Measurements from ENCODE around the gene SCGB1A1.

The SCGB1A1 gene

DNA sequence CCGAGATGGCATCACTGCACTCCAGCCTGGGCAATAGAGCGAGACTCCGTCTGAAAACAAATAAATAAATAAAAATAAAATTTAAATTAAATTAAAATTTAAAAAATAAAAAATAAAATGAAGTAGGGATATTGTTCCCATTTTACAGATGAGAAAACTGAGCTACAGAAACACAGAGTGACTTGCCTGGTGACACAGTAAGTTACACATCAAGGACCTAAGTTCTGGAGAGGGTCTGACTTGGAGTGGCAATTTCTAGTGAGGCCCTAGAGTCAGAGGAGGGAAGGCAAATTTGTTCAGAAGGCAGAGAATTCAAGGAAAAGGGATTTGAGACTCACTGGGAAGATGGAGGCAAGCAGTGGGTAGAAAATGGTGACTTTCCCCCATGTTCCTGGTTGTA lies 2.0 kb downstream of the SCGB1A1 start:
- DNase-seq (ENCODE audit: low read depth in 3 of 3) = no peak

DNA sequence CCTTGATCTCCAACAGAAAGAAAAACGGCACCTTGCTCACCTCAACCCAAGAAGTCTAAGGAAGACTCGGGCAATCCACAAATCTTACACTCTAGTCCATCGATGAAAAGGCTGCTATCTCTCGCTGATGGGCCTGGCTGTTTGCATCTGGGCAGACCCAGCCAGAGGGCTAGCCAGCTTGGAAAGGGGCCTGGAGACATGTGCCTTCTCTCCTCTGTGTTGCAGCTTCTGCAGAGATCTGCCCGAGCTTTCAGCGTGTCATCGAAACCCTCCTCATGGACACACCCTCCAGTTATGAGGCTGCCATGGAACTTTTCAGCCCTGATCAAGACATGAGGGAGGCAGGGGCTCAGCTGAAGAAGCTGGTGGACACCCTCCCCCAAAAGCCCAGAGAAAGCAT lies 3.2 kb downstream of the SCGB1A1 start:
- DNase-seq (ENCODE audit: low read depth in 3 of 3) = no peak

DNA sequence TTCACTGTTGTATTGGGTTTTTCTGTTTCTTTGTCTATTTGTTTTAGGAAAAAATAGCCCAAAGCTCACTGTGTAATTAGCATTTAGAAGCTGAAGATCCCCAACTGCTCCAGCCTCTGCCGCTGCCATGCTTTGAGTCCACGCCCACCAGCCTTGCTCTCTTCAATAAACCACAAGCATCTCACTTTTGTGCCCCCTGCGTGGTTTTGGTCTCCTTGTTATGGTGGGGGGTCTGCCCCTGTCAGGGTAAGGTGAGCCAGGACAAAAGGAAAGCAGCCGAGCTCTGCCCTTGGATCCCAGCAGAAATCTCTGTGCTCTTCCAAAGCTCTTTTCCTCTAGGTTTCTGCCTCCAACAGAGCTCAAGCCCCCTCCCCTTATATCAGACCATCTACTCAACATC lies 4.2 kb downstream of the SCGB1A1 start:
- DNase-seq (ENCODE audit: low read depth in 3 of 3) = no peak

DNA sequence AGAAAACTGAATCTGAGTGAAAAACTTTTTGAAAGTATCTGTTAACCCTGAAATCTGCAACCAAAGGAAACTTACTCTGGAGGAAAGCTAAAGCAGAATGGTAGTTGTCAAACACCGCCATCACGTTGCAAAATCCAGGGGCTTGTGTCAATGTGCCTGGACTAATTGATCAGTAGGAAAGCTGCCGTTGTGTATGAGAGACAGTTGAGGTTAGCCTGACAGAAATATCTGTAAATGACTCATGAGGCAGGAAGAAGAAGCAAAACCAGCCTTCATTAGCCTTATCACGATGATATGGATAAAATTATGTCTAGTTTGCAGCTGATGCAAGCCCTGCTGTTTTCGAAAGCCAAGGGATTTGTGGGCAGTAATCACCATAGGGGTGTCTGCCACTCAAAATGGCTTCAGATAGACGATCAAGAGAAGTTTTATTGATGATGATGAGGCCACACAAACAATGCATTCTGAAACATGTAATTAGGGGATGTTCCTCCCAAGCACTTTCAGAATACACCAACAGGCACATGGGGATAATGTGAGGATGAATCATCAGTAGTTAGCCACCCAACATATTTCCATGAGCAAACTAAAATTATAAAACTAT lies 8.9 kb downstream of the SCGB1A1 start:
- no peak for DNase-seq (ENCODE audit: low read depth in 3 of 3)

DNA sequence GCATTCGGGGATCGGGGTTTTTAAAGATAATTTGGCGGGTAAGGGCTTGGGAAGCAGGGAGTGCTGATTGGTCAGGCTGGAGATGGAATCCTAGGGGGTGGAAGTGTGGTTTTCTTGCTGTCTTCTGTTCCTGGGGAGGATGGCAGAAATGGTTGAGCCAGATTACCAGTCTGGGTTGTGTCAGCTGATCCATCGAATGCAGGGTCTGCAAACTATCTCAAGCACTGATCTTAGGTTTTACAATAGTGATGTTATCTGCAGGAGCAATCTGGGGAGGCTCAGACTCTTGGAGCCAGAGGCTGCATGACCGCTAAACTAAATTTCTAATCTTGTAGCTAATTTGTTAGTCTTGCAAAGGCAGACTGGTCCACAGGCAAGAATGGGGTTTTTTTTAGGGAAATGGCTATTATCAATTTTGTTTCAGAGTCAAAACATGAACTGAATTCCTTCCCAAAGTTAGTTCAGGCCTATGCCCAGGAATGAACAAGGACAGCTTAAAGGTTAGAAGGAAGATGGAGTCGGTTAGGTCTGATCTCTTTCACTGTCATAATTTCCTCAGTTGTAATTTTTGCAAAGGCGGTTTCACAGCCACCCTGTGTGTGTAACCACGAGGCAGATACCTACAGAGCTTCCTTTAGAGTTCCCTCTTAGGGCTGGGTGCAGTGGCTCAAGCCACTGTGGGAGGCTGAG lies 10.2 kb downstream of the SCGB1A1 start:
- no peak for DNase-seq (ENCODE audit: low read depth in 3 of 3)

DNA sequence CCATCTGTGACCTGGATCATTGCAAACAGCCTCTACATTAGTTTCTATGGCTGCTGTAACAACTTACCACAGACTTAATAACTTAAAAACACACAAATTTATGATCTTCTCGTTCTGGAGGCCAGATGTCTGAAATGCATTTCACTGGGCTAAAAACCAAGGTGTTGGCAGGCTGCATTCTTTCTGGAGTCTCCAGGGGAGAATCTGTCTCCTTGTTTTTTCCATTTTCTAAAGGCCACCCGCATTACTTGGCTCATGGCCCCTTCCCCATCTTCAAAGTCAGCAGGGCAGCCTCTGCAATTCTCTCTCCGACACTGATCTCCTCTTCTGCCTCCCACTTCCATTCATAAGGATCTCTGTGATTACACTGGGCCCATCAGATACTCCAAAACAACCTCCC lies 11.6 kb downstream of the SCGB1A1 start:
- no peak for DNase-seq (ENCODE audit: low read depth in 3 of 3)

DNA sequence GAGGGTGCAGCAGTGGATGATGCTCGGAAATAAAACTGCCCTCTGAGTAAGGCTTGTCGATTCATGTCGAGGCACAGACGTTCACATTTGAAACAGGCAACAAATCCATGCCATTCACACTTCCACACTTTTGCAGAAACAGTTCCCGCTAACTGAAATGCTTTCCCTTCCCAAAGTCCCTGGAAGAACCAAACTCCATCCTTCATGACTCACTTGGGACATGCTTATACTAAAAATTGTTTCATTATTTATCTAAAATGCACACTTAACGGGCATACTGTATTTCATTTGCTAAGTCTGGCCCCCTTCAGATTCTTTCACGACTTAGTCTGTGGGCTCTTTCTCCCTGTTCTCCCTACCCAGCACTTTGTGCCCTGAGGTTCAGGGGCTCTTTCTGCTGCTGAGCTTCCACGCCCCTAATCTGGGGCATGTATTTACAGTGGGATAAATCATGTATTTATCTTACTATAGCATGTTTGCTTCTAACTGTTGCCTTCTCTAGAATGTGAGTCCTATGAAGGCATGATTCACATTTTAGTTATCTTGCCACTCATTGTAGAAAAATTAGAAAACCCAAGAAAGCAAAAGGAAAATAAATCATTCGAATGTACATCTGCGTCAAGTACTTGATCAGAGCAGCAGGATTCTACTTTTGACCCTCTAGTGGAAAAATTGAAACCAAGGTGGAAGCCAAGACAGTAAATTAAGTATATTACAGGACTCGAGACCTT lies 12.5 kb downstream of the SCGB1A1 start:
- no peak for DNase-seq (ENCODE audit: low read depth in 3 of 3)

DNA sequence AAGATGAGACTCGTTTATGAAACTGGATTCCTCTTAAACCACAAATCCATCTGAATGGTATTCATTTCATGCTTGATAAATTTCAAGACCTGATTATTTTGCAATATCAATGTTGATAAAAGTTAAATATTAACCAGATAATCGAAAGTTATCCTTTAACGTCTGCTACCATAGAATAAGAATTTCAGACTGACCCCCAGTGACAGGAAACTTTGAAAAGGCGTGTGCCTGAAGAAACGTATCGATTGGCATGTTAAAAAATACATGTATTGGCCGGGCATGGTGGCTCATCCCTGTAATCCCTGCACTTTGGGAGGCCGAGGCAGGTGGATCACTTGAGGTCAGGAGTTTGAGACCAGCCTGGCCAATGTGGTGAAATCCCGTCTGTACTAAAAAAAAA lies 13.9 kb downstream of the SCGB1A1 start:
- no peak for DNase-seq (ENCODE audit: low read depth in 3 of 3)

DNA sequence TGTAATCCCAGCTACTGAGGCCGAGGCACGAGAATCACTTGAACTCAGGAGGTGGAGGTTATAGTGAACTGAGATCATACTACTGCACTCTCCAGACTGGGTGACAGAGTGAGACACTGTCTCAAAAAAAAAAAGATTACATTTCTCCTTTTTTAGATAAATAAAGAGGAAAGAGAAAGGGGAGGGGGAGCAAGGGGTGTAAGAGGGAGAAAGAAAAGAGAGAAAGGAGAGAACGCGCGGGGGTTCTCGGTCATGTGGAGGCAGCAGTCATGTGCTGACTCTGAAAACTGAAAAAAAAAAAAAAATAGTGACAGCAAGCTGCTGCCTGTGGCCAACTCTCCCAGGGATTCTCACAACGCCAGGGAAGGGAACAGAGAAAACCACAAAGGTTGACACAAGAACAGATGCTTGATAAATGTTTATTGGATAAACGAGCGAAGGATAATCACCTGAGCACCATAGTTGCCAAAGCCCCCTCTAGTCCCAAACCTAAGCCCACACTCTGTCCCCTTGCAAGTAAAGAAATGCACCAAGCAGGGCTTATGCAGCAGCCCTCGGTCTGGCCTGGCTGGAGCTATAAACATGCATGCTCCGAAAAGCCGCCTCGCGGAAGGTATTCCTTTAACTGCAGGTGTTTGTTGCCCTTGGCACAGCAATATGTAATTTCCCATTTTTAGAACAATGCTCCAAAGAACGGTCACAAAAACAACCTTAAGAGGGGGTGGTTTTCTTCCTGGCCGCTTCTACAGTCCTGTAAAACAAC lies 14.5 kb downstream of the SCGB1A1 start:
- DNase-seq (ENCODE audit: low read depth in 3 of 3) = no peak

DNA sequence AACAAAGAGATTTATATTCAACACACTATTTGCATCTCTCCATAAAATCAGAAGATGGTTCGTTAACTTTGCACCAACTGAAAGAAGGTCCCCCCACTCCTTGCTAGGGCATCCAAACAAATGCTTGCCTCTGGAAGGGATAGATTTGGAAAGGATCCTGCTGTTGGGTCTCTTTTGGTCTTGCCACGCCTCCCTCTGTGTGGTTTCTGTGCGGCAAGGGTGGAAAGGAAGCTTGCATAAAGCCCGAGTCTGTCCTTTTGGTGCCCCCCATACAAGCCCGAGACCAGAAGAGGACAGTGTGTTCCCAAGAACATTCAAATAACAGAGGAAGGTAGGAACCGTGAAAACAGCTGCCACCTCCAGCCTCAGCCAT lies 15.1 kb downstream of the SCGB1A1 start:
- DNase-seq (ENCODE audit: low read depth in 3 of 3) = no peak

DNA sequence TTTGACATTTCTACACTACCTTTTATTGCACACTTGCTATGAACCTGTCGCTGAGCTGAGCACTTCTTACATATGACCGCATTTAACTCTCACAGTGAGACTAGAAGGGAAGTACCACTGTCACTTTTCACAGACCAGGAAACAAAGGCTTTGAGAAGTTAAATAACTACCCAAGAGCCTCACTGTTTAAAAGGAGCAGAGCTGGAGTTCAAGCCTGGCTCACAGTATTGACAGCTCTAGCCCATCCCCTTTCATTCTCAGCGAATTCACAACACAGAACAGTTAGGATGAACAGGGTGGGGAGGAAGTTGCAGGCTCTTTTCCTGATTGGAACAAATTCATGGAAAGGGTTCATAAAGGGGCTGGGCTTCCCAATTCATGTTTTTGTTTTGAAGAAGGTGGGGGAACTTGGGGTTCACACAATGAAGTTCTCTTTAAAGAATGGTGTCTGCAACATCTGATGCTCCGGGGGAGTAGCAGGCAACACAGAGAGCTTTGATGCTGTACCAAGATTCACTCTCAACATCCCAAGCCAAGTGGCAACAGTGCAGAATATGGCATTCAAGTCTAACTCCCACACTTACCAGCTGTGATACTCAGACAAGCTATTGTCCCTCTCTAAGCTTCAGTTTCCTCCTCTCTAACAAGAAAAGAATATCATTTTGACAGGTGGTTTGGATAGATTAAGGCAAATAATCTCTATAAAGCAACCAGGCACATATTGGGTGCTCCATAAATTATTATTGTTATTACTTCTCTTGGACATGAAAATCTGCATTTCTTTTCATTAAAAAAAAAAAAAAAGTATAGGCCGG lies 17.2 kb downstream of the SCGB1A1 start:
- no peak for DNase-seq (ENCODE audit: low read depth in 3 of 3)

DNA sequence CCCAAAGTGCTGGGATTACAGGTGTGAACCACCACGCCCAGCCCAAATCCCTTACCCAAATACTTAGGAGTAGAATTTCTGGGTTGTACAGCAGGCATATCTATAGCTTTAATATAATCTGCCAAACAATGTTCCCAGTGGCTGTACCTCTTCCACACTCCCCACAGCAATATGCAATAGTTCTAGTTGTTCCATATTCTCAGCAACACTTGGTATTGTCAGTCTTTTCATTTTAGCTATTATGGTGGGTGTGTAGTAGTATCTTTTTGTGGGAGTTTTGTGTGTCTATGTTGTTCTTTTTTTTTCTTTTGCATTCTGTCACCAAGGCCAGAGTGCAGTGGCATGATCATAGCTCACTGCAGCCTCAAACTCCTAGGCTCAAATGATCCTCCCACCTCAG lies 18.8 kb downstream of the SCGB1A1 start:
- no peak for DNase-seq (ENCODE audit: low read depth in 3 of 3)

DNA sequence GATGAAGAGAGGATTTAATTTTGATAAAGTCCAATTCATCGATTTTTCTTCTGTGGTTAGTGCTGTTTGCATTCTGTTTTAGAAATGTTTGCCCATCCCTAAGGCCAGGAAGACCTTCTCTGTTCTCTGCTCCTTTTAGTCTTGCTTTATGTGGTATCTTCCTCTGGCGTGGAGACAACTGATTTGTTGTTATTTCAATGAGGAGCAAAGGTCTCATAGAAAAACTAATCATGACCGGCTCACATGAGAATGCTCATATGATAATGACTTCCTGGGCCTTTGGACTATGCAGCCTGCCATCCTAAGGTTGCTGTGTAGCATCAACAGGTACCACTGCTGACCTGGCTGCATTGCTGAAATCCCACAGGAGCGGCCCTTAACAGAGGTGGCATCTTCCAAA lies 19.8 kb downstream of the SCGB1A1 start:
- DNase-seq (ENCODE audit: low read depth in 3 of 3) = no peak

DNA sequence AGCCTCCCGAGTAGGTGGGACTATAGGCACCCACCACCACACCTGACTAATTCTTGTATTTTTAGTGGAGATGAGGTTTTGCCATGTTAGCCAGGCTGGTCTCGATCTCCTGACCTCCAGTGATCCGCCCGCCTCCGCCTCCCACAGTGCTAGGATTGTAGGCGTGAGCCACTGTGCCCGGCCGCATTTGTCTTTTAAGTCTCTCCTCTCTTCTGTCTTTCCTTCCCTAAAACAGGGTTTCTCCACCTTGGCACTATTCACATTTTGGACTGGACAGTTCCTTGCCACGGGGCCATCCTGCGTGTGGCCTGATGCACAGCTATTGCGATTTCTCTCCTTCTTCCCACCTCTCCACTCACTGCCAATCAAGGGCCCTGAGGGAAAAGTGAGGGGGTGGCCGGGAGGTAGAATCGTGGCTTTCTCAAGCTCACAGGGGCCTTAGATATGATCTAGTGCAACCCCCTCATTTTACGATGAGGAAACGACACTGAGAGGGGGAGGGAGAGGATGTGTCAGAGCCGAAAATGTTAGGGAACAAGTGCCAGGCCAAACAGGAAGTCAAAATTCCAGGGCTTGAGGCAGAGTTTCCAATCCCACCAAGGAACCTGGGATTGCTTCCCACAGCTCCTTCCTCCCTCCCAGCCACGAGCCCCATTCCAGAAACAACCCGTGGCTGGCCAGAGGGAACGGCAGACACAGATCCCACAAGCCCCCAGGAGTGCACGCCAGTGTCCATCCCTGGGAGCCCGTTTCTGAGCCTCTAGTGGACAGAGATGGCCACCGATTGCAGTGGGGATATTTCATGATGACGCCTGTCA lies 21.2 kb downstream of the SCGB1A1 start:
- no peak for DNase-seq (ENCODE audit: low read depth in 3 of 3)

DNA sequence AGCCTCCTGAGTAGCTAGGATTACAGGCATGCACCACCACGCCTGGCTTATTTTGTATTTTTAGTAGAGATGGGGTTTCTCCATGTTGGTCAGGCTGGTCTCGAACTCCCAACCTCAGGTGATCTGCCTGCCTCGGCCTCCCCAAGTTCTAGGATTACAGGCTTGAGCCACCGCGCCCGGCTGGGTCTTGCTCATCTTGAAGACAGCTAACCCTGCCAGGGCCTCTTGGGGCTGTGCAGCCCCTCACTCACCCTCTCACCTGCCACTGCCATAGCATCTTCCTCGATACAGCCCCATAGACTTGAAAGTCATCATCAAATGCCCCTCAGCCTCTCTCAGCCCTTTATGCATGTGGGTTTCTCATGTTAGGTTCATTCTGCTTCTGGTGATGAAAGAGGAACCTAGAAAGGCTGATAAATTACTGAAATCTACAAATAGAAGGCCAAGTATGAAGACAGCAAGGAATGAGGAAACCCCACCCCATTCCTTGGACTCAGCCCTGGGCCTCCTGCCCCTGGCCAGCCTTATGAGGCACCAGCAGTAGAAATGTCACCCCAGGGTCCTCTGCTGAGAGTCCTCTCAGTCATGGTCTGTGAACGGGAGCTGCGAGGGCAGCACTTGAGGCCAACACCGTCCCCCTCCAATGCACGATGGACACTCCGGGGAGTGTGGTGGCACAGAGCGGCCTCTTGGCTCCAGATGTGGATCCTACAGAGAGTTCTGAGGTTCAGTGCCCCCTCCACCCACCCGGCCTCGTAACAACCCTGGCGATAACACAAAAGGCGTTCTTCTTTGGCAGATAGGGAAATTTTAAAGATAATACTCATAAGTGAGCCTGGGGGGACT lies 24.8 kb downstream of the SCGB1A1 start:
- DNase-seq (ENCODE audit: low read depth in 3 of 3) = no peak

DNA sequence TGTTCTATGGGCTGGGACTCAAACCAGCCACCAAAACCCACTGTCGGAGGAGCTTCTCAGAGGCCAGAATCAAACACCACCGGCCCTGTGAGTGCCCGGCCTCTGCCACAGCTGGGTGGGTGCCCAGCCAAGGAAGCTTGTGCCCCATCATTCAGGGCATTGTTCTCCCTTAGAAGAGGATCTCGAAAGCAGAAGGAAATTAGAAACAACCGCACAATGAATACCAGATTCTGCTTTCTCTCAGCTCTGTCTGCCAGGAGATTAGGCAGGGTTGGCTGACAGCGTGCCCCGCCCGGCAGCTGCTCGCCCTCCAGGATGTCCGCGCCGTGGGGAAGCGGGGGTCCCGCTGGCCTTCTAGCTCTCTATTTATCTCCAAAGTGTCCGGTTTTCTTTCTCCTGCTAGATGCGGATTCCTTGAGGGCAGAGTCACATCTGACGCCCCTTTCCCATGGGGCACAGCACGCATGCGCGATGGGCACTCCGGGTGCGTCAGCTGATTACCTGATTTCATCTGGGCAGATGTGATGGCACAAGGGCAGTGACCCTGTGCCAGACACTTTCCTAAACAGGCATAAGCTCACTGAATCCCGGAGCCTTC lies 25.5 kb downstream of the SCGB1A1 start:
- peak in 2 of 3 donors; percentile 11 to 27 for DNase-seq (ENCODE audit: low read depth in 3 of 3)

DNA sequence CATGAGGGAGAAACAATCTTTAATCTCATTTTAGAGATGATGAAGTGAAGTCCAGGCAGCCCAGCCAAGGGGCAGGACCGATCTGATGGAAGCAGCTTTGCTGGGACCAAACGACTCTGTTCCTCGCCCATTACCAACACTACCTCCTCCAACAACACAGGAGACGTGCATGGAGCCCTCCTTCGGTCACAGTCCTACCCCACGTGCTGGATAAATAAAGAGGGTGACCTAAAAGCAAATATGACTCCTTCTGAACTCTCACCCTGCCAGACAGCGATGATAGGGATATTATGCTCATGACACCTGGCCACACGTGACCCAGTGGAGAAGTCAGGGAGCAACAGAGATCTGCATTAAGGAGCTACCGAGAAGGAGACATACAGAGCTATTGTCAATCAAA lies 26.0 kb downstream of the SCGB1A1 start:
- no peak for DNase-seq (ENCODE audit: low read depth in 3 of 3)

DNA sequence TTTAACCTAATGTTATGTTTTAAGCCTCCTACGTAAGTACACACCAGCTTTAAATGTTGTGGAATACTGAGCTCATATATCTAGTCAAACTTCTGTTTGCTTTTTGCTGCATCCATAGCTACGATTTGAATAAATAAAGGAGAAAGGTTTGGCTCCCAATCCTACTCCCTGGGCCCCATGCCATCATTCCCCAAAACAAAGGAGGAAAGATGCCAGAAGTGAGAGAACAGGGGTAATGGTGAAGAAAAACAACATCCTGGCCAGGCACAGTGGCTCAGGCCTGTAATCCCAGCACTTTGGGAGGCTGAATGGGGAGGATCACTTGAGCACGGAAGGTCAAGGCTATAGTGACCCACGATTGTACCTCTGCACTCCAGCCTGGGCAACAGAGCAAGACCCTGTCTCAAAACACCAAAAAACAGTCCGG lies 26.5 kb downstream of the SCGB1A1 start:
- no peak for DNase-seq (ENCODE audit: low read depth in 3 of 3)

DNA sequence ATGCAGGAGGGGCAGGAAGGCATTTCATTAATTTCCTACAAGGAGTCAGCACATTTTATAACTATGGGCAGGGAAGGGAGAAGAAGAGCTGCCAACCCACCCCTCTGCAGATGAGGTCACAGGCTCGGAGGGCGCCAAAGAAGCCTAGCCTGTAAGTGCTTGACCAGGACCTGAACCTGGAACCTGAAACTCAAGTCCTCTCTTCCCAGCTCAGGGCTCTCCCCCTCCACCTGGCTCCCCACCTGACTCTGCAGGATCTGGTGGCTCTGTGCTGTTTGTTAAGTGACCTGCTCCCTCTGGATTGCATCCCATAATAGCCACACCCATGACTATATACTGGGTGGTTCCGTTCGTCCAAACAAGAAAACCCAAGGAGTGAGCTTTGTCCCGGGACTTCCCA lies 27.3 kb downstream of the SCGB1A1 start:
- DNase-seq (ENCODE audit: low read depth in 3 of 3) = no peak
